HL-60/S4 treated with phorbol 12-myristate 13-acetate at 8.2 ng/mL for 4 days and 3 days (cell line): Measurements from ENCODE around the gene SCGB2A2.

Experiments
- in situ Hi-C: fragments of 300-500 bp; cut with MboI; formaldehyde crosslinking; loops from 2 replicates; pipeline ENCODE4 v1.15.0; 2022; ENCODE audit warnings: low sequenced_read_pairs

Gene SCGB2A2

DNA sequence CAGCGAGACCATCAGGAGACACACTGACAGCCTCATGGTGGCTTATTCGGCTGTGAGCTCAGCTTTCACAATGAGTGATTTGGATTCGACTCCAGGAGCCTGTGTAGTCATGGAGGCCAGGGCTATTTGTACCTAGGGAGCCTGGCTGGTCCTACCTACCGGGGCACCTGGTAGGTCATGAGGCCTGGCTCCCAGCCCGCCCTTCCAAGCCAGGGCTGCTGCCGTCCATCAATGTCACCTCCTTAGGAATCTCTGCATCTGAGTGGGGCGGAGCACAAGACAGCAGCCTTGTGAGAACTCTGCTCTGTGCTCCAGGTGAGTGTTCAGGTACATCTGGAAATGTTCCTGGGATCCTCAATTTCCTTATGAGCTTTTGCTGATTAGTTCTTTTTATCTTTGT is 29.0 kb downstream of the SCGB2A2 start, which contains the start of gene SCGB1D4:
SCGB1D4 (minus strand) TSS at position 101 of the 400 bp plus-strand sequence; CDS start at position 36, 65 bp downstream.
- in situ Hi-C loops = no loop called here

DNA sequence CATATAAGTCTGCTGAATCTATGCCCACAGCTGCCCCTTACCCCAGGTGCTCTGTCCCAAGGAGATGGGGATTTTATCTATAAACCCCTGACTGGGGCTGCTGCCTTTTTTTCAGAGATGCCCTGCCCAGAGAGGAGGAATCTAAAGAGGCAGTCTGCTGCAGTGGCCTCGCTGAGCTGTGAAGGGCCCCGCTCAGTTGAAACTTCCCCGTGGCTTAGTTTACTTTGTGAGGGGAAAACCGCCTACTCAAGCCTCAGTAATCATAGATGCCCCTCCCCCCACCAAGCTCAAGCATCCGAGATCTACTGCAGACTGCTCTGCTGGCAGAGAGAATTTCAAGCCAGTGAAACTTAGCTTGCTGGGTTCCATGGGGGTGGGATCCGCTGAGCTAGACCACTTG is 36.3 kb downstream of the SCGB2A2 start:
- in situ Hi-C loops = no loop called here

DNA sequence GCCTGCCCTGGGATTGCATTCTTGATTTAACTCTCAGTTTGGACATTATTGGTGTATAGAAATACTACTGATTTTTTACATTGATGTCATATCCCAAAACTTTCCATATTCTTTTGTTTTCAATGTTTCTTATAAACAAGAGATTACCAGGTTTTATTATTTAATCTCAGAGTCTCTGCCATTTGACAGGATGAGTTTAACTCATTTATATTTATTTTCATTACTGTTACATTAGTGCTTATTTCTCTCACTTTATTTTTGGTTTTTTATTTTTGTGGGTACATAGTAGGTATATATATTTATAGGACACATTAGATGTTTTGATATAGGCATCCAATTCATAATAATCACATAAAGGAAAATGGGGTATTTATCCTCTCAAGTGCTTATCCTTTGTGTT is 38.0 kb downstream of the SCGB2A2 start:
- in situ Hi-C loops = no loop called here

DNA sequence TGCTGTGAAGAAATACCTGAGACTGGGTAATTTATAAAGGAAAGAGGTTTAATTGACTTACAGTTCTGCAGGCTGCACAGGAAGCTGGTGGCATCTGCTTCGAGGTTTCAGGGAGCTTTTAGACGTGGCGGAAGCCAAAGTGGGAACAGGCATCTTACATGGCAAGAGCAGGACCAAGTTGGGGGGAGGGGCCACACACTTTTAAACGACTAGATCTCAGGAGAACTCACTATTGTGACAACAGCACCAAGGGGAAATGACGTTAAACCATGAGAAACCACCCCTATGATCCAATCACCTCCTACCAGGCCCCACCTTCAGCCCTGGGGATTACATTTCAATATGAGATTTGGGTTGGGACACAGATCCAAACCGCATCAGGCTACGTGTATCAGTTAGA is 40.0 kb downstream of the SCGB2A2 start:
- in situ Hi-C loops = no loop called here

DNA sequence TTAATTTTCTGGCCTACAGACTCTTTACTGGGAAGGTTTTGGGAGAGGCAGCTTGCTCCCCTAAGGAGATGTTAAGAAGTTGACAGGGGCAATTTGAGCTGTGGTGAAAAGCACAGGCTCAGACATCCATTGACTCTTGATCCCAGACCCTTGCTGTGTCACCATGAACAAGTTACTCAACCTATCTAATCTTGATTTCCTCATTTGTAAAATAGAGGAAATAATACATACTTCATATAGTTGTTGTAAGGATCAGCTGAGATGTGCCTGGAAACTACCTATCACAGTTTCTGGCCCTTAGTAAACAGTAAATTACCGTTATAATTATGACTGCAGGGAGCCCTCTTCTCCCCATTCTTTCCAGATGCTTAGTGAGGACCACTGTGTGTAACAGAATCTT is 45.5 kb downstream of the SCGB2A2 start:
- in situ Hi-C loops = no loop called here

DNA sequence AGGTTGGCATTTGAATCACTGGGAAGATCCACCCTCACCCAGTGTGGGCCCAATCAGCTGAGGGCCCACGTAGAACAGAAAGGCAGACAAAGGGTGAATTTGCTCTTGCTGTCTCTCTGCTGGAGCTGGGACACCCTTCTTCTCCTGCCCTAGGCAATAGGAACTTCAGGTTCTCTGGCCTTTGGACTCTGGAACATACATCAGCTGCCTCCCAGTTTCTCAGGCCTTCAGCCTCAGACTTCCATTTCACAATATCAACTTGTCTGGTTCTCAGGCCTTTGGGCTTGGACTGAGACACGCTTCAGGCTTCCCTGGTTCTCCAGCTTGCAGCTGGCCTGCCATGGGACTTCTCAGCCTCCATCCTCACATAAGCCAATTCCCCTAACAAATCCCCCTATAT is 52.6 kb downstream of the SCGB2A2 start:
- in situ Hi-C loops = no loop called here
